Stimulated activated CD8-positive, alpha-beta memory T cell treated with anti-CD3 and anti-CD28 coated beads, Interleukin-4, amount 100 ng/mL, for 48 hours (primary cell): ENCODE data around the gene MYCN.
"Not testable (repeated sequence)": the region's sequence is repeated elsewhere in the genome, so short reads cannot be mapped to it uniquely, and the experiment has no call there.

ENCODE experiments used
- DNase-seq: peaks from one replicate; pipeline ENCODE4 v3.0.0-alpha.2; 2020

Gene MYCN

DNA sequence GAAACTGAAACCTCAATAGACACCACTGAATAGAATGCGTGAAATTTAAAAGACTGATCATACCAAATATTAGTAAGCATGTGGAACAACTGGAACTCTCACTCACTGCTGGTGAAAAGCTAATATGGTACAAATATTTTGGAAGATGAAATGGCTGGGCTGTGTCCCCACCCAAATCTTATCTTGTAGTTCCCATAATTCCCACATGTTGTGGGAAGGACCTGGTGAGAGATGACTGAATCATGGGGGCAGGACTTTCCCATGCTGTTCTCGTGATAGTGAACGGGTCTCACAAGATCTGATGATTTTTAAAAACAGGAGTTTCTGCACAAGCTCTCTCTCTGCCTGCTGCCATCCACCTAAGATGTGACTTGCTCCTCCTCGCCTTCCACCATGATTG is 32.0 kb upstream of the MYCN start:
- DNase-seq = no peak

- DNase-seq = no peak
These were observed 31.2 kb upstream of the MYCN start for GRCh38 chr2:15909157-15909556.

GRCh38 chr2:15909736-15910135 is 30.6 kb upstream of the MYCN start:
- no peak for DNase-seq

- not testable (repeated sequence) for DNase-seq
These were observed 29.1 kb upstream of the MYCN start for GRCh38 chr2:15911270-15911669.

- no peak for DNase-seq
These were observed 28.7 kb upstream of the MYCN start for GRCh38 chr2:15911686-15912085.

DNA sequence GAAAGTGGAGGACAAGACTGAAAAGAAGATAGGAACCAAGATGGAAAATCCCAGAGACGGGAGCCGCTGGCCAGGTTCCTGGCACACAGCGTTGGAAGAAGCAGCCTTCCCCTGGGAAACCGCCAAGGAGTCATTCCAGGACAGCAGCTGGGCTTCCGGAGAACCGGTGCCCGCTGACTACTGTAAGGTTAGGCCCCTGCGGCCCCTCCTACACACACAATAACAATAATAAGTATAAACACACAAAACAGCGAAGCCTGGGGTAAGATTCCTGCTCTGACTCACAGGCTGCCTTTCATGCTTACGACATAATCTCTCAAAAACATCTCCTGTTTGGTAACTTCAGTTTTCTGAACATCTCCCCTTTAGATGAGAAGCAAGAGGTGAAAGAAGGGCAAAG is 28.1 kb upstream of the MYCN start:
- DNase-seq = no peak

DNA sequence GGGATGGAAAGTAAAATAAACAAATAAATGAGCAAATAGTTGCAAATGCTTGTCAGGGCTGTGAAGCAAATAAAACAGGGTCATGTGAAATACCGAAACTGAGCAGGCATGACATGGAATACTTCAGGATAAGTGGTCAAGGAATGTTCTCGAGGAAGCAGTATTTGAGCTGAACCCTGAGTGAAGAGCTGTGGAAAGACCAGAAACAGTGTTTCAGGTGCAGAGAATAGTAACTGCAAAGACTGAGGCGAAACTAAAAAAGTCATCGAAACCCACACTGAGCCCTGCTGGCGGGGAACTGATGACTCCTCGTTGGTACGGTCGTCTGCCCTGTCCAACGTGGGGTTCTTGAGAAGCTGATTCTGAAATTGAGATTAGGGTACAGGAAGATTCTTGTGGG is 27.2 kb upstream of the MYCN start:
- no peak for DNase-seq

DNA sequence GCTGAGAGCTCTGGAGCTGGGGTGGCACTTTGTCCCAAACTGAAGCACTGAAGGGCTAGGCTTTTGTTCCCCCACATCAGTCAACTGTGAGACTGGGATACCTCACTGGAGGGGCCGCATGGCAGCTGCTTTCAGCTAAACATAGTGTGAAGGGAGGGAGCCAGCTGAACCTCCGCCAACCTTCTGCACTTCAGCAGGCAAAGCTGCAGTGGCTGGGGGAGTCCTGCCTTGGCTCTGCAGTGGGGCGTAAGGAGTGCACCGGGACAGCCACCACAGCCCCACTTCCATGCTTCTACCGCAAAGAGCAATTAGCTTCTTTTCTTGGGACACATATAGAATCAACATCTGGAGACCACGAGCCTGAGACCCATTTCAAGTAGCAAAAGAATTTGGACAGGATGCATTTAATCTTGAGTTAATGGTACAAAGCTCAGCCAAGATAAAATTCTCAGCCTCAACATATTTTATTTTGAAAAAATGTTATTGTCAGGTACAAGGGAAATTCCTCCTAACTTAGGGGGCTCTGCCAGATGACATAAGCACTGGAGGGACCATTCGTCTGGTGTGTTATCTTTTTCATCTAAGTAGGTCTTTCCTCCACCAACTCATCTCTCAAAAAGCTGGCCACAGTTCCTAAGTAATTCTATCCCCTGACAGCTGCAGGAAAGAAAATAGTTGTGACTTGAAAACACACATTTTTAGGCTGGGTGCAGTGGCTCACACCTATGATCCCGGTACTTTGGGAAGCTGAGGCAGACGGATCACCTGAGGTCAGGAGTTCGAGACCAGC is 25.6 kb upstream of the MYCN start:
- no peak for DNase-seq

DNA sequence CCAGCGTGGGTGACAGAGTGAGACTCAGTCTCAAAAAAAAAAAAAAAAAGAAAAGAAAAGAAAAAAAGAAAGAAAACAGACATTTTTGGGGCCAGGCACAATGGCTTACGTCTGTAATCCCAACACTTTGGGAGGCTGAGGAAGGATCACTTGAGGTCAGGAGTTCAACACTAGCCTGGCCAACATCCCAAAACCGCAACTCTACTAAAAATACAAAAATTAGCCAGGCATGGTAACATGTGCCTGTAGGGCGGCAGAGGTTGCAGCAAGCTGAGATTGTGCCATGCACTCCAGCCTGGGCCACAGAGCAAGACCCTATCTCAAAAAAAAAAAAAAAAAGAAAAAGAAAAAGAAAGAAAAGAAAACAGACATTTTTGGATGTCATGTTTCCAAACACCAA is 24.8 kb upstream of the MYCN start:
- DNase-seq = not testable (repeated sequence)

GRCh38 chr2:15916336-15916735 is 24.0 kb upstream of the MYCN start:
- no peak for DNase-seq

GRCh38 chr2:15918761-15919356 is 21.5 kb upstream of the MYCN start:
- no peak for DNase-seq

- DNase-seq = no peak
These were observed 20.5 kb upstream of the MYCN start for GRCh38 chr2:15919716-15920434.

DNA sequence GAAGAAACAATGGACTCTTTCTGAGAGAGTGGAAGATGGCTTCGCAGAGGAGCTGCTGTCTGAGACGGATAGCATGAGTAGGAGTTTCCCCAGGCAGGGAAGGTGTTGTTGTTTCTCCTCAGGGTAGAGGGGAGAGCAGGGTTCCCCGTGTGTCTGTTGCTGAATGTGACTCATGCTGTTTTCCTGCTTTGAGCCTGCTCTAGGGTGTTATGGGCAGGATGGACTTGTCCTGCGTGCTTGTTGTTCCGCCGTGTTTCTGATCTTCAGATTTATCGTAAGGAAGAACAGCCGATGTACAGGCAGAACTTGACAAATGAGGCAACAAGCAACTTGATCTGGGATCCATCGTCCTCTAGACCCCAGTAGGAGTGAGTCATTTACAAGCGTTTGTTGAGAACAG is 19.7 kb upstream of the MYCN start:
- no peak for DNase-seq

GRCh38 chr2:15923597-15923996 is 16.8 kb upstream of the MYCN start:
- no peak for DNase-seq

- no peak for DNase-seq
These were observed 14.5 kb upstream of the MYCN start for GRCh38 chr2:15925819-15926218.

DNA sequence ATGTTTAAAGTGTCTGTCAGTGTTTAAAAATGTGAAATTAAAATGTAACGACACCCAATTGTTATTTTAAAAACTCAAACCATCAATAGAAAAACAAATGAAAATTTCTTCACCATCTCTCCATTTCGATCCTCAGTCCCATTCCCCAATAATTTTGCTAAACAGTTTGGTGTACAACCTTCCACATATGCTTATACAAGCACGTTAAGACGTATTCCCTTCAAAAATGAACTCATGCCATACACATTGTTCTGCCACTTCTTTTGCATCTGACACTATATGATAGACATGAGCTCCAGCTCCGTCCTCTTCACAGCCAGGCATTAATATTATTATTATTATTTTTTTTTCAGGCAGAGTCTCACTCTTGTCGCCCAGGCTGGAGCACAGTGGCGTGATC is 14.1 kb upstream of the MYCN start:
- no peak for DNase-seq

GRCh38 chr2:15927551-15928218 is 12.7 kb upstream of the MYCN start:
- DNase-seq = no peak

- DNase-seq = not testable (repeated sequence)
These were observed 11.3 kb upstream of the MYCN start for GRCh38 chr2:15929008-15929407.

GRCh38 chr2:15929861-15930260 is 10.5 kb upstream of the MYCN start:
- DNase-seq = no peak

DNA sequence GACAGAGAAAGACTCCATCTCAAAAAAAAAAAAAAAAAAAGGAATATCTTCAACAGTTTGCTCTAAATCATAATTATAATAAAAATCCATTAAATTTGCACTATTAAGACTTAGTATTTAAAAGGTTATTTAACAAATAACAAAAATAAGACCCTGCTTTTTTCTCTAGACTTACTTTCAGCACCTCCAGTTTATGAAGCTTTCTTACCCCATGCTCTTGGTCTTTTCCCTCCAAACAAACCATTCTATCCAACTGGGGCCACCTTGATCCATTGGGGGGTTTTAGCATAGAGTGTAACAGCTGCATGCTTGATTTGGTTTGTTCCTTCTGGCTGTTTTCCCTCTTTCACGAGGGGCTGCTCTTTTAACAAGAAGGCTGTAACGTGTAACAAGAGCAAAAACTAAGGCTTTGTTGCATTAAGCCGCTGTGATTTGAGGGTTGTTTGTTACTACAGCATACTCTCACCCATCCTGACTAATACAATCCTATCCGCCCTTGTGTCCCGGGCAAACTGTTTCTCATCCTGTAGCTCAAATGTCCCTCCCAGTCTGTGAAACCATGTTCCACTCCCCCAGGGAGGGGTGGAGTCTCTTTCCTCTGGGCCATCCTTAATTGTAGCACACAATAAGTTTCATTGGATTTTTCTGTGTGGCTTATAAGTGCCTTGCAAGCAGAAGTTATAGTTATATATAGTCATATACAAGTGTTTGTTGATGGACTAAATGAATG is 9.6 kb upstream of the MYCN start:
- no peak for DNase-seq

DNA sequence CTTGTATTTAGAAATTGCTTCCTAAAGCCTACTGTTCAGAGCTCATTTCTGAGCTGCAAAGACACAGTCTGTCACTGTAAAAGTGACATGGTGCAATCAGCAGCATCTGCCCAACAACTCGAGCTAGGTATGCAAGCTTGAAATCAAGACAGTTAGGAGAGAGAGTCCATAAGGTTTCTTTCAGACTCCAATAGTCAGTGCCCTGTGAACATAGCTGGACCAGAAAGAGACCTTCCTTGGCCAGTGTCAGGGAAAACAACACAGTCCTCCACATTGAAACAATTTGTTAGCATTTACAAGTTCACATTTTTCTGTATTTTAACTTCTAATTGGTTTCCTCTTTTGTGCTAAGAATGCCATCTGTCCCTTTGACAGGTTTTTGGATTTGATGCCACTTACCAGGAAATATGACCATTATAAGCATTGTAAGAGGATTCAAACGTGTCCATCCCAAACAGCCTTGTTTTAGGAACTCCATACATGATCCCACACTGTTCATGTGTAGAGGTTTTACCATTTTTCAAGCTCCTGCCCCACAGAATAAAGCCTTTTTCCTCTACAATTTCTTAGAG is 8.9 kb upstream of the MYCN start:
- no peak for DNase-seq

GRCh38 chr2:15931950-15932349 is 8.4 kb upstream of the MYCN start:
- DNase-seq = no peak
